NCI-H2196 (cell line): ENCODE results near the gene GOLGA7B.
A peak's percentile ranks its signal among the peaks of the same experiment; 100 is the strongest.

Source experiments
- DNase-seq: peaks from one replicate; lab custom pipeline; 2025; ENCODE audit not compliant: unreplicated experiment; lab: John Stamatoyannopoulos, UW

GOLGA7B gene

DNA sequence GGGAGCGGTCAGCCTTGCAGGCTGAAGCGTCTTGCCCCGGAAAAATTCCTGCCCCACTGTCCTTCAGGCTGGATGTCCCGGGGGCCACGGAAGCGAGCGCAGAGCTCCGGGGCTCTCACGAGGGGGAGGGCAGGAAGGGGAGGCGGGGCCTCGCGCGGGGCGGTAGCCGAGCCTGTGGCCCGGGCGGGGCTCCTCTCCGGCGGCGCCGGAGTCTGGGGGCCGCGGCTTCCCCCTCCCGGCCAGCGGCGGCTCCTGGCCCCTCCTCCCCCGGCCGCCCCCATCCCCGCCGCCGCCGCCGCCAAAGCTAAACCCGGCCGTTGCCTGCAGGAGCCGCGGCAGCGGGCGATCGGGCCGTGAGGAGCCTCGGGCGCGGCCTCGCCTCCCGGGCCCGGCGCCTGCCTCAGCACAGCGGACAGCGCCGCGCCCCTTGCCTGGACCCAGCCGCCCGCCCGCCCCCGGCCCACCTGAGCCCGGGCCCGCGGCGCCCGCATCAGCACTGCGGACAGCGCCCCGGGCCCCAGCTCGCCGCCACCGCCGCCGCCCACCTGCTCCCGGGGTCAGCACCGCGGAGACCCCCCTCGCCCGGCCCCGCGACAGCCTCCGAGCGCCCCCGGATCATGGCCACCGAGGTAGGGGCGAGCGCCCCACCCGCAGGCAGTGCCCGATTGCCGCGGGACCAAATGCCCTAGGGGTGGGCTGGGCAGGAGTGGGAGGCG is at the start of gene GOLGA7B:
GOLGA7B (plus strand) TSS at position 157 of the 716 bp plus-strand sequence; CDS start at position 618, 461 bp downstream.
- peak; percentile 57 for DNase-seq

DNA sequence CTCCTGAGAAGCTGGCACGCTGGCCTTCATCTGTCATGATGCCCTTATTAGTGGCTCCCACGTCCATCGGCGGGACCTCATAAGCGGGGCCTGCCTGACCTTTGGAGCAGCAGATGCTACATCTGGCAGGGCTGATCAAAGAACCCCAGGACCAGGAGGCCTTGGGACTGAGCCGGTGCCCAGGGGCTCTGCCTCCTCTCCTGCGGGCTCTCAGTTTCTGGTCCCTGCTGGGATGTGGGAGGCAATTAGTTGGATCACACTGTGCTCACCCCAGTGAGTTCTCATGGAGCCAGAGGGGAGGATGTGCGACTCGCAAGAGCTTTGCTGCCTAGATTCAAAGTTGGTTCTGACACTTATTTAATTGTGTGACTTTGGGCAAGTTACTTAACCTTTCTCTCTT is 49.2 kb upstream of the GOLGA7B start:
- no peak for DNase-seq

- no peak for DNase-seq
These were observed 48.2 kb upstream of the GOLGA7B start for GRCh38 chr10:97801422-97801821.

- no peak for DNase-seq
These were observed 44.4 kb upstream of the GOLGA7B start for GRCh38 chr10:97805096-97805884.

DNA sequence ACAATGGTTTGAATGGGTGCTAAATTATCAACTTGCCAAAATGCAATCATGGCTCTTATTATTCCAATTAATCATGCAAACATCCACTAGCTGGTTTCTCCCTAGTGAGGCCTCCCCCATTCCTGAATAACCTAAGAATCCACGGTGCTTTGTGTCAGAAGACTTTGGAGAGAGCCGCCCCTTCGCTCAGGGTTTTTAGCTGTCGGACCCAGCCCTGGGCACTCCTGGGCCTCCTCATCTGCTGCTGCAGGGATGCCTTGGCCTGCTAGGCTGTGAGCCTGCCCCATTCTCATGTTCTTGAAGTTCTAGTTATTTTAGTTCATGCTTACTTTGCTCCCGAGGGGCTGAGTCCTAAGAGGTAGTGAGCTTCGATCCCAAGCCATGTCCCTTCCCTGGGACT is 43.7 kb upstream of the GOLGA7B start:
- DNase-seq = no peak

- DNase-seq = no peak
These were observed 39.2 kb upstream of the GOLGA7B start for GRCh38 chr10:97810446-97810845.

DNA sequence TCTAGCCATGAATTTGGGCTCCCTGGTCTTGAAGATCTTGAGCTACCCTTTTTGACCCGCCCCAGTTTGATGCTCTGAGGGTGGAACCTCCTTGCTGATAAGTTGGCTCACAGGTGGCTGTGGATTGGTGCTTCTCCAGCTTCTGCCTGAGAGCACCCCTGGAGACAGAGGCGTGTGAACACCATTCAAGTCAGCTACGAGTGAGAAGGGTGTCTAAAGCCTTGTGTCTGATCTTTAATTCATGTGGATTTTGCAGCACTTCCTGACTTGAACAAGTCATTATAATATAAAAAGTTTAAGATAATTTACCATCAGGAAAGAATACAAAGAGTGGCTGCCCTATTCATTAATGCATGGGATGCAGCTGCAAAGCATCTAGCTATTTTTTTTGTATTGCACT is 37.7 kb upstream of the GOLGA7B start:
- no peak for DNase-seq

- DNase-seq = no peak
These were observed 36.9 kb upstream of the GOLGA7B start for GRCh38 chr10:97812696-97813095.

- no peak for DNase-seq
These were observed 36.3 kb upstream of the GOLGA7B start for GRCh38 chr10:97813311-97813710.

DNA sequence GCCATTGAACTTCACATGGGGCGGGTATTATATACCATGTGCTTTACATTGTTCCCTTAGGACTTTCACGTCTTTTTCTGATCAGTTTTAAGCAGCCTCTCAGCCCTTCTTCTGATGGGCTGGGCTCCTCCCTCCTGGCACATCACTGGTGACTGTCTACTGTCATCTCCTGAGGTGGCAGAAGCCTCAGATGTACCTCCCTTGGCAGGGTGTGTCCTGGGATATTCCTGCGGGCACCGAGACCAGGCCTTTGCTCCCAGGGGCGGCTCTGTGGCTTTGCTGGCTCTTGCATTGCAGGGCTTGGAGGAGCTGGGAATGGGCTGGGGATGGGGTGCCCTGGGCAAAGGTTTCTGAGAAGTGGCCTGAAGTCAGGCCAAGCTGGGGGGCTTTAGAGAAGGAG is 34.6 kb upstream of the GOLGA7B start:
- no peak for DNase-seq

- DNase-seq = peak; percentile 34
These were observed 33.0 kb upstream of the GOLGA7B start for GRCh38 chr10:97816609-97817008.

DNA sequence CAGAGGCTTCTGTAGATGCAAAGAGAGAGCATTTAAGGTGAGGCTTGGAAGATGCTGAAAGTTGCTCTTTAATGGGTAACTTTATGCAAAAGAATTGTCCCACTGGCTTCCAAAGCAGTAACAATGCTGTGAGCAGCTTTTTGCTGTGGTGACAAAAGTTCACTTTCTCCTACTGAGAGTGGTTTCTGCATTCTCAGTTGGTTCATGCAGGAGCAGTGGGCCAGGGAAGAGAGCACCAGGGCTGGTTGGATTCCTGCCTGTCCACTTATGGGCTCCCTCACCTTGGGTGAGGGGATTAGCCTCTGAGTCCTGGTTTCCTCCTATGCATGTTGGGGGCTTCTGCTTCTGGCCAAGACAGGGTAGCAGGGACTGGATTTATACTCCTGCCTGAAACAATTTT is 31.1 kb upstream of the GOLGA7B start:
- no peak for DNase-seq

- no peak for DNase-seq
These were observed 29.4 kb upstream of the GOLGA7B start for GRCh38 chr10:97820096-97820704.

DNA sequence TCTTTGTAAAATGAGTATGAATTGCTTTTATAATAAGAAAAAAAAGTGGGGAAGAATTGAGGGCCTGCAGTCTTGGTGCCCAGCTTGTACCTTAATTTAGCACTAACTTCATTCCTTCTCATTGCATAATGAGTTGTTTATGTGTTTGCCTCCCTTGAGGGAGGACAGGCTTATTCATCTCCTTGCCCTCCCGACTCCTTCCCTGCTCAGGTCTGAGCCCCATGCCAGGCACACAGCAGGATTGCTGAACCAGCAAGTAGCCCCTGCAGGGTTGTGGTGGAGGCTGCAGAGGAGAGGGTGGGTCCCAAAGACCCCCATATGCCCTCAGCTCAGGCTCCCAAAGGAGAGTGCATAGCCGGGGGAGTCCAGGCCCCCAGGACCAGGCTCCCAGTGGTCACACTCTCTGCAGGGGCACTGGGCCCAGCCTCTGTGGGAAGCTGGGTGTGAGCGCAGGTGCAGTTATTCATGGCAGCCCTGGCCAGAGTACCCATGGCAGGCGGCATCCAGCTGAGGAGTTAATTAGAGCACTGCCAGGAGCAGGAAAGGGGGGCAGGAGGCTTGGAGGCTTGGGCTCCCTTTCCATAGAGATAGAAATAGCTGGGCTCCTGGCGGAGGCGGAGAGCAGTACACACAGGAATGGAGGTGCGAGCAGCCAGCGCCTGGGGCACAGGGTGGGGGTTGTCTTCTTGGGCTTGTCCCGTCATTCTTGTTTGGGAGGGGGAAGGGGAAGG is 28.2 kb upstream of the GOLGA7B start:
- peak; percentile 41 for DNase-seq

GRCh38 chr10:97822261-97822687 is 27.4 kb upstream of the GOLGA7B start:
- peak; percentile 44 for DNase-seq

- DNase-seq = no peak
These were observed 25.9 kb upstream of the GOLGA7B start for GRCh38 chr10:97823734-97824133.

DNA sequence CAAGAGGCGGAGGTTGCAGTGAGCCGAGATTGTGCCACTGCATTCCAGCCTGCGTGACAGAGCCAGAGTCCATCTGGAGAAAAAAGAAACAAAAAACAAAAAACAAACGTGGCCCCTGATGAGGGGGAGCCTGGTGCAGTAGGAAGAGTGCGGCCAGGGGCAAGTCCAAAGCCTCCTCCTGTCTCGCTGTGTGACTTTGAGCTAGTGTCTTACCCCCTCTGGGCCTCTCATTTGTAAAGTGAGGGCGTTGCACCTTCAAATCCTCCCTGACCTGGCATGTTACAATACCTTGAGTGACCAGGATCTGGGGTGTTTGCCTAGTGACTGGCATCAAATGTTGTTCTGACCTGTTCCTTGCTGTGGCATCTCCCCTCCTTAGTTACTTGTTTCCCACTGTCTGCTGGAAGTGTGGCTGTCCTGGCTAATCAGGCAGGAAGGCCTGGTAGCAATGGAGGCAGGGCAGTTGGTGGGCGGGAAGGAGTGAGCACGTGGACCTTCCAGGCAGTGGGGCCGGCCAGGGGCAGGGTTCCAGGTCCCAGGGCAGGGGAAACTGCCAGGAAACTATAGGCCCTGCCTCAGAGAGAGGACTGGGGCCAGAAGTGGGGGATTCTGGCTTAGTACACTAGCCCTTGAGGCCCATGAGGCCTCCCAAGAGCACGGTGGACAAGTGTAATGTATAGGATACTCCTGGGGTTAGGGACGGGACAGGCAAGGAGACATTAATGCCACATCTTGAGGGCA is 24.5 kb upstream of the GOLGA7B start:
- DNase-seq = no peak

DNA sequence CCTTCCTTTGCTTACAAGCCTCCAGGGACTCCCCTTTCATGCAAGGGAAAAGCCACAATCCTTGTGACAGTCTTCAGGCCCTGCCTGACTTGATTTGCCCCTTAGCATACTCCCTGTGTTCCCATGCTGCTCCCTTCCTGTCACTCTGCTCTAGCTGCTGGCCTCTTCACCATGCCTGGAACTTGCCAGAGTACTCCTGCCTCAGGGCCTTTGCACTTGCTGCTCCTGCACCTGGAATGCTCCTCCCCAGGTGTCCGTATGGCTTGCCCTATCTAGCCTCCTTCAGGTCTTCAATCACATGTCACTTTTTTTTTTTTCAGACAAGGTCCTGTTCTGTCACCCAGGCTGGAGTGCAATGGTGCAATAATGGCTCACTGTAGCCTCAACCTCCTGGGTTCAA is 22.8 kb upstream of the GOLGA7B start:
- DNase-seq = no peak

DNA sequence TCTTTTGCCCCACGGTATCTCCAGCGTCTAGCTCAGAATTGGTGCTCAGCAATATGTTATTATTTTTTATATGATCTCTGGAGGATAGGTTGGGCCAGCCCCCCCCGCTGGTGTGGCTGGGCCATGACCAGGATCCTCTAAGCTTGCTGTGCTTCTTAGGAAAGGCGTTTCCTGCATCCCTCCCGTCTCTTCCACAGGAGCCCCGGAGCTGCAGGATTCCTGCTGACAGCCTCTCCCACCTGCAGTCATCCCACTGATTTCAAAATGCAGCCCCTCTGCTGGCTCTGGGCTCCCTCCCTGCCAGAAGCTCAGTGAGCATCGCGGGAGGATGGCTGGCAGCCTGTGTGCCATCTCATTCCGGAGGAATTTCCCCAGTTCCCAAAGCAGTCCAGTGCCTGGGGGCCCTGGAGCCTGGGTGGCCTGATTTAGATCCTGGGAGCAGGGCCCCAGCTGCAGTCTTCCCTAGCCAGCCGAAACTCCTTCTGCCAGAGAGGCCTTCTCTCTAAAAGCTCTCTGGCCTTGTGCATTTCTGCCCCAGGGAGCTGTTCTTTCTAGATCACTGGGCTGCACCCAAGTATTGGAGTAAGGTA is 21.8 kb upstream of the GOLGA7B start:
- DNase-seq = no peak

DNA sequence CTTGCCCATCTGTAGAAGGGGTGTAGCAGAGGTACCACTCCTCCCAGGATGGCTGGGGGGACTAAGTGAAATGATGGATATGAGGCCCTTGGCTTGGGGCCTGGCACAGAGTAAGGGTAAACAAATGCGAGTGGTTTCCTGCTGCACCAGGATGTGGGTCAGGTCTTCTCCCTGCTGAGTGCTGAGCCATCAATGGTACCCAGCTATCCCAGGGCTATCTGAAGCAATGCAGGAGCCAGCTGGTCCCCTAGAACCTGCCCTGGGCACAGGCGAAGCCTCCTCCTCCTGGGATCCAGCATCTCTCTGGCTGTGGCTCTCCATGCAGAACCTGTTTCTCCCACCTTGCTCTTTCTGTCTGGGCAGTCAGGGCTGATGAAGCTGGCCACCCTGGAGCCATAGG is 20.9 kb upstream of the GOLGA7B start:
- DNase-seq = peak; percentile 38
